Neural progenitor cell (in vitro differentiated cells): ENCODE data around the gene LTBP2.

Experiments used
- EZH2 ChIP-seq: fragments of 200-600 bp; sonication (generic); IDR thresholded peaks from 2 replicates; pipeline ENCODE4 v1.6.1; 2017; ENCODE audit warnings: antibody characterized with exemption, mild to moderate bottlenecking, moderate library complexity
- EZH2phosphoT487 ChIP-seq: fragments of 200-600 bp; sonication (generic); IDR thresholded peaks from 2 replicates; pipeline ENCODE4 v1.6.1; 2017; ENCODE audit warnings: antibody characterized with exemption
- TF ChIP-seq, protein P1 (sequence below): fragments of 200-600 bp; sonication (generic); IDR thresholded peaks from 2 replicates; pipeline ENCODE4 v1.5.1; 2017; ENCODE audit warnings: antibody characterized with exemption, mild to moderate bottlenecking

DNA sequence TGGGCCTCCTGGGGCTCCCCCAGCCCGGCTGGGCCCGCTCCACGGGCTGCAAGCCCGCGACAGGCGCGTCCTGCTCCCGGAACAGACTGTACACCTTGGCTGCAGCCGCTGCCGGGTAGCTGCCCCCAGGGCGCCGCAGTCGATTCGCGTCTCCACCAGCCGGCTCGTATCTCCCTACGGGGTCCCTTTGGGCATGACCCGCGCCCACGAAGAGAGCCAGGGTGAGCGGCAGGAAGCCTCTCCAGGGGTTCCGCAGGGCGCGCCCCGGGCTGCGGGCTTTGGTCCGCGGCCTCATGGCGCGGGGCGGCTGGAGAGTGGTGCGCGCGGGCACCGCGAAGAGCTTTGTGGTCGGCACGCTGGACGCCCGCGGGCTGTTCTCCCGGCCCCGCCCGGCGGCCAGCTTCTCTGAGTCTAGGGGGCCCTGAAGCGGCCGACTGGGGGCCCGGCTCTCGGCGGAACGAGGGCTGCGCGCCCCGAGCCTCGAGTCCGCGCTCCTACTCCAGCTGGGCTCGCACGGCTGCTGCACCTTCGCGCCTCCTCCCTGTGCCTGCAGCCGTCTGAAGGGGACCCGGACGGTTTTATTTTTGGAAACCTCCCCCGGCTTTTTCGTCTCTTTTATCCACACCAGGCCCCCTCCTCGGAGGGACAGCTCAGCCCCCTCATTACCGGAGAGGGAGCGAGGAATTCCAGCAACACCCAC lies at the start of gene LTBP2:
- TF ChIP-seq EZH2 (peak; percentile 100), EZH2phosphoT487 (peak; percentile 93)
- TF ChIP-seq, protein P1, sequence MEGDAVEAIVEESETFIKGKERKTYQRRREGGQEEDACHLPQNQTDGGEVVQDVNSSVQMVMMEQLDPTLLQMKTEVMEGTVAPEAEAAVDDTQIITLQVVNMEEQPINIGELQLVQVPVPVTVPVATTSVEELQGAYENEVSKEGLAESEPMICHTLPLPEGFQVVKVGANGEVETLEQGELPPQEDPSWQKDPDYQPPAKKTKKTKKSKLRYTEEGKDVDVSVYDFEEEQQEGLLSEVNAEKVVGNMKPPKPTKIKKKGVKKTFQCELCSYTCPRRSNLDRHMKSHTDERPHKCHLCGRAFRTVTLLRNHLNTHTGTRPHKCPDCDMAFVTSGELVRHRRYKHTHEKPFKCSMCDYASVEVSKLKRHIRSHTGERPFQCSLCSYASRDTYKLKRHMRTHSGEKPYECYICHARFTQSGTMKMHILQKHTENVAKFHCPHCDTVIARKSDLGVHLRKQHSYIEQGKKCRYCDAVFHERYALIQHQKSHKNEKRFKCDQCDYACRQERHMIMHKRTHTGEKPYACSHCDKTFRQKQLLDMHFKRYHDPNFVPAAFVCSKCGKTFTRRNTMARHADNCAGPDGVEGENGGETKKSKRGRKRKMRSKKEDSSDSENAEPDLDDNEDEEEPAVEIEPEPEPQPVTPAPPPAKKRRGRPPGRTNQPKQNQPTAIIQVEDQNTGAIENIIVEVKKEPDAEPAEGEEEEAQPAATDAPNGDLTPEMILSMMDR, result no peak
